K562 (cell line): Measurements from ENCODE around the gene CHST14. TPM values are rescaled to one million over a fixed set of nuclear protein-coding genes. Genes with fewer than 3 reads are reported as not detected.
A peak's percentile ranks its signal among the peaks of the same experiment; 100 is the strongest.

Experiments used
- ARHGAP35 ChIP-seq: fragments of 450-650 bp; IDR thresholded peaks from 2 replicates; pipeline ENCODE4 v1.6.1; 2018; ENCODE audit not compliant: partially characterized antibody
- BCOR ChIP-seq: fragments of 450-650 bp; IDR thresholded peaks from 2 replicates; pipeline ENCODE4 v1.6.1; 2016
- CBFA2T3 ChIP-seq: fragments of 450-650 bp; IDR thresholded peaks from 2 replicates; pipeline ENCODE4 v1.6.1; 2017
- CC2D1A ChIP-seq: fragments of 450-650 bp; IDR thresholded peaks from 2 replicates; pipeline ENCODE4 v1.6.1; 2017; ENCODE audit warnings: mild to moderate bottlenecking
- COPS2 ChIP-seq: fragments of 450-650 bp; conservative IDR thresholded peaks from 2 replicates; pipeline ENCODE4 v1.6.1; 2016; ENCODE audit warnings: mild to moderate bottlenecking, moderate library complexity
- FOXP1 ChIP-seq: sonication (generic); formaldehyde crosslinking; IDR thresholded peaks from 2 replicates; pipeline ENCODE4 v1.8.0; 2022; ENCODE audit warnings: mild to moderate bottlenecking, missing genetic modification reagents
- GTF2B ChIP-seq: IDR thresholded peaks from 2 replicates; pipeline ENCODE4 v1.6.1; 2011; ENCODE audit not compliant: insufficient read length; ENCODE audit errors: extremely low read depth
- MCM3 ChIP-seq: fragments of 450-650 bp; IDR thresholded peaks from 2 replicates; pipeline ENCODE4 v1.6.1; 2016
- MEIS2 ChIP-seq: fragments of 450-650 bp; IDR thresholded peaks from 2 replicates; pipeline ENCODE4 v1.6.1; 2014; ENCODE audit warnings: mild to moderate bottlenecking; ENCODE audit not compliant: partially characterized antibody
- NEUROD1 ChIP-seq: fragments of 150-350 bp; IDR thresholded peaks from 2 replicates; pipeline ENCODE4 v1.6.1; 2014; ENCODE audit warnings: borderline replicate concordance, low read length, low read depth; ENCODE audit not compliant: partially characterized antibody
- NRF1 ChIP-seq, 2 experiments: fragments of 450-650 bp; IDR thresholded peaks in 1 of 2; conservative IDR thresholded peaks in 1 of 2; 2 replicates each; pipeline ENCODE4 v1.6.1; 2014; ENCODE audit warnings: mild to moderate bottlenecking in 2 of 2
- STAG1 ChIP-seq: sonication (generic); formaldehyde crosslinking; IDR thresholded peaks from 2 replicates; pipeline ENCODE4 v1.5.0; 2020; ENCODE audit warnings: missing genetic modification reagents, borderline replicate concordance
- SUPT5H ChIP-seq: fragments of 450-650 bp; IDR thresholded peaks from 2 replicates; pipeline ENCODE4 v1.6.1; 2016
- TAF7 ChIP-seq: fragments of 450-650 bp; IDR thresholded peaks from 2 replicates; pipeline ENCODE4 v1.6.1; 2016; ENCODE audit warnings: missing genetic modification characterization, missing compliant biosample characterization
- TBP ChIP-seq: optimal IDR thresholded peaks from 2 replicates; pipeline ENCODE3; 2011; ENCODE audit warnings: low read depth, low read length, improper control_type of control experiment
- ZKSCAN8 ChIP-seq: fragments of 200-800 bp; sonication (Bioruptor generic); IDR thresholded peaks from 2 replicates; pipeline ENCODE4 v1.6.1; 2016; ENCODE audit warnings: missing genetic modification characterization, missing compliant biosample characterization
- ZNF431 ChIP-seq: sonication (generic); formaldehyde crosslinking; IDR thresholded peaks from 2 replicates; pipeline ENCODE4 v1.8.0; 2022; ENCODE audit warnings: mild to moderate bottlenecking, missing genetic modification reagents
- ZNF707 ChIP-seq: fragments of 250-450 bp; sonication (Bioruptor Pico); conservative IDR thresholded peaks from 2 replicates; pipeline ENCODE4 v1.8.0; 2022; ENCODE audit warnings: inconsistent platforms, mild to moderate bottlenecking, moderate library complexity
- polyA plus RNA-seq, 8 experiments: library from polyadenylated mRNA; depleted of rRNA in 4 of 8; stranded (reverse) in 5 of 8; unstranded in 3 of 8; fragments of >200 nt; fragmentation: Nextera tagmentation in 2 of 8; fragmentation: Illumina TruSeq in 1 of 8; extraction: Ambion mirVana in 2 of 8; extraction: Trizol in 1 of 8; gene quantifications; 2 replicates each; pipeline versions ENCODE4 v1.2.1 to v1.2.3, GENCODE V29; 2011 to 2014; ENCODE audit warnings: inconsistent platforms in 1 of 8, missing spikeins in 1 of 8
- total RNA-seq, 7 experiments: library from RNA; depleted of rRNA in 6 of 7; stranded (reverse); fragments of >200 nt in 6 of 7; fragmentation: Illumina TruSeq in 2 of 7; extraction: Trizol in 2 of 7; gene quantifications; 2 replicates each; pipeline versions ENCODE4 v1.2.1 to v1.2.3, GENCODE V29; 2011 to 2021; ENCODE audit warnings: low replicate concordance in 1 of 7
- TF ChIP-seq, protein P1 (sequence below): fragments of 250-450 bp; sonication (Bioruptor Pico); IDR thresholded peaks from 2 replicates; pipeline ENCODE4 v1.8.0; 2022; ENCODE audit warnings: moderate library complexity, mild to moderate bottlenecking, inconsistent platforms
- TF ChIP-seq, protein P2 (sequence below): fragments of 450-650 bp; IDR thresholded peaks from 2 replicates; pipeline ENCODE4 v1.6.1; 2018; ENCODE audit not compliant: partially characterized antibody
- TF ChIP-seq, protein P3 (sequence below), 3 experiments: fragments of 200-800 bp in 1 of 3; sonication (Bioruptor generic) in 1 of 3; sonication (generic) in 1 of 3; formaldehyde crosslinking in 1 of 3; IDR thresholded peaks; 2 replicates each; pipeline versions ENCODE4 v1.6.1 to v1.8.0; 2016 to 2022; ENCODE audit warnings: mild to moderate bottlenecking in 2 of 3, missing compliant biosample characterization in 2 of 3, missing genetic modification characterization in 2 of 3, missing genetic modification reagents in 1 of 3
- TF ChIP-seq, protein P4 (sequence below): fragments of 250-450 bp; sonication (Bioruptor Pico); IDR thresholded peaks from 2 replicates; pipeline ENCODE4 v1.4.0; 2020; ENCODE audit warnings: mild to moderate bottlenecking

Gene CHST14
- total and polyA plus RNA-seq, 9 of the 15 experiments (the other 6 are each of a cell fraction or from before 2014, with no cell fraction given), result 1.6 to 12.1 (median 4.5) TPM

GRCh38 chr15:40436892-40437751 lies 33.7 kb upstream of the CHST14 start (continued):
- TF ChIP-seq, protein P1, sequence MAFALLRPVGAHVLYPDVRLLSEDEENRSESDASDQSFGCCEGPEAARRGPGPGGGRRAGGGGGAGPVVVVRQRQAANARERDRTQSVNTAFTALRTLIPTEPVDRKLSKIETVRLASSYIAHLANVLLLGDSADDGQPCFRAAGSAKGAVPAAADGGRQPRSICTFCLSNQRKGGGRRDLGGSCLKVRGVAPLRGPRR (CRISPR knock-in tag), result no peak
- TF ChIP-seq CC2D1A, result no peak
- no peak for TF ChIP-seq CBFA2T3
- no peak for TF ChIP-seq MEIS2
- no peak for TF ChIP-seq ZNF707 (CRISPR knock-in tag)
- TF ChIP-seq ZKSCAN8, result no peak
- no peak for TF ChIP-seq STAG1 (CRISPR knock-in tag)
- TF ChIP-seq, protein P2, sequence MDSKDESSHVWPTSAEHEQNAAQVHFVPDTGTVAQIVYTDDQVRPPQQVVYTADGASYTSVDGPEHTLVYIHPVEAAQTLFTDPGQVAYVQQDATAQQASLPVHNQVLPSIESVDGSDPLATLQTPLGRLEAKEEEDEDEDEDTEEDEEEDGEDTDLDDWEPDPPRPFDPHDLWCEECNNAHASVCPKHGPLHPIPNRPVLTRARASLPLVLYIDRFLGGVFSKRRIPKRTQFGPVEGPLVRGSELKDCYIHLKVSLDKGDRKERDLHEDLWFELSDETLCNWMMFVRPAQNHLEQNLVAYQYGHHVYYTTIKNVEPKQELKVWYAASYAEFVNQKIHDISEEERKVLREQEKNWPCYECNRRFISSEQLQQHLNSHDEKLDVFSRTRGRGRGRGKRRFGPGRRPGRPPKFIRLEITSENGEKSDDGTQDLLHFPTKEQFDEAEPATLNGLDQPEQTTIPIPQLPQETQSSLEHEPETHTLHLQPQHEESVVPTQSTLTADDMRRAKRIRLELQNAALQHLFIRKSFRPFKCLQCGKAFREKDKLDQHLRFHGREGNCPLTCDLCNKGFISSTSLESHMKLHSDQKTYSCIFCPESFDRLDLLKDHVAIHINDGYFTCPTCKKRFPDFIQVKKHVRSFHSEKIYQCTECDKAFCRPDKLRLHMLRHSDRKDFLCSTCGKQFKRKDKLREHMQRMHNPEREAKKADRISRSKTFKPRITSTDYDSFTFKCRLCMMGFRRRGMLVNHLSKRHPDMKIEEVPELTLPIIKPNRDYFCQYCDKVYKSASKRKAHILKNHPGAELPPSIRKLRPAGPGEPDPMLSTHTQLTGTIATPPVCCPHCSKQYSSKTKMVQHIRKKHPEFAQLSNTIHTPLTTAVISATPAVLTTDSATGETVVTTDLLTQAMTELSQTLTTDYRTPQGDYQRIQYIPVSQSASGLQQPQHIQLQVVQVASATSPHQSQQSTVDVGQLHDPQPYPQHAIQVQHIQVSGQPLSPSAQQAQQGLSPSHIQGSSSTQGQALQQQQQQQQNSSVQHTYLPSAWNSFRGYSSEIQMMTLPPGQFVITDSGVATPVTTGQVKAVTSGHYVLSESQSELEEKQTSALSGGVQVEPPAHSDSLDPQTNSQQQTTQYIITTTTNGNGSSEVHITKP, result peak; percentile 76
- TF ChIP-seq GTF2B, result no peak
- no peak for TF ChIP-seq COPS2
- no peak for TF ChIP-seq NRF1 (conservative IDR thresholded peaks at IDR 0.05 in 1 of 2, IDR thresholded peaks at IDR 0.05 in 1 of 2)
- no peak for TF ChIP-seq NEUROD1
- no peak for TF ChIP-seq BCOR
- TF ChIP-seq, protein P3, sequence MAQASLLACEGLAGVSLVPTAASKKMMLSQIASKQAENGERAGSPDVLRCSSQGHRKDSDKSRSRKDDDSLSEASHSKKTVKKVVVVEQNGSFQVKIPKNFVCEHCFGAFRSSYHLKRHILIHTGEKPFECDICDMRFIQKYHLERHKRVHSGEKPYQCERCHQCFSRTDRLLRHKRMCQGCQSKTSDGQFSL (CRISPR knock-in tag; IDR thresholded peaks at IDR 0.05), result 0 out of 2 replicates have a peak, but pooled peaks have one; percentile 15
- TF ChIP-seq, protein P3 (tag; IDR thresholded peaks at IDR 0.05), result no peak
- no peak for TF ChIP-seq MCM3
- no peak for TF ChIP-seq SUPT5H
- TF ChIP-seq ZNF431 (CRISPR knock-in tag), result no peak
- no peak for TF ChIP-seq TBP
- no peak for TF ChIP-seq TAF7 (tag)
- 0 out of 2 replicates have a peak, but pooled peaks have one; percentile 36 for TF ChIP-seq FOXP1 (CRISPR knock-in tag)
- no peak for TF ChIP-seq ARHGAP35
- TF ChIP-seq, protein P4, sequence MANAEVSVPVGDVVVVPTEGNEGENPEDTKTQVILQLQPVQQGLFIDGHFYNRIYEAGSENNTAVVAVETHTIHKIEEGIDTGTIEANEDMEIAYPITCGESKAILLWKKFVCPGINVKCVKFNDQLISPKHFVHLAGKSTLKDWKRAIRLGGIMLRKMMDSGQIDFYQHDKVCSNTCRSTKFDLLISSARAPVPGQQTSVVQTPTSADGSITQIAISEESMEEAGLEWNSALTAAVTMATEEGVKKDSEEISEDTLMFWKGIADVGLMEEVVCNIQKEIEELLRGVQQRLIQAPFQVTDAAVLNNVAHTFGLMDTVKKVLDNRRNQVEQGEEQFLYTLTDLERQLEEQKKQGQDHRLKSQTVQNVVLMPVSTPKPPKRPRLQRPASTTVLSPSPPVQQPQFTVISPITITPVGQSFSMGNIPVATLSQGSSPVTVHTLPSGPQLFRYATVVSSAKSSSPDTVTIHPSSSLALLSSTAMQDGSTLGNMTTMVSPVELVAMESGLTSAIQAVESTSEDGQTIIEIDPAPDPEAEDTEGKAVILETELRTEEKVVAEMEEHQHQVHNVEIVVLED, result no peak
